ENCODE measurements around the gene PRKG1.
"Not testable (repeated sequence)": the region's sequence is repeated elsewhere in the genome, so short reads cannot be mapped to it uniquely, and the experiment has no call there.

The PRKG1 gene

GRCh38 chr10:51377932-51378599 is 303.8 kb downstream of the PRKG1 start:
- DNase-seq (ENCODE audit: low spot score): no peak

GRCh38 chr10:51382181-51382580 is 307.9 kb downstream of the PRKG1 start:
- DNase-seq (ENCODE audit: low spot score): no peak

GRCh38 chr10:51384971-51385370 is 310.7 kb downstream of the PRKG1 start:
- no peak for DNase-seq (ENCODE audit: low spot score)

GRCh38 chr10:51386248-51386885 is 312.1 kb downstream of the PRKG1 start:
- no peak for DNase-seq (ENCODE audit: low spot score)

GRCh38 chr10:51389415-51390321 is 315.4 kb downstream of the PRKG1 start:
- peak; percentile 84 for DNase-seq (ENCODE audit: low spot score)

GRCh38 chr10:51393006-51393405 is 318.7 kb downstream of the PRKG1 start:
- not testable (repeated sequence) for DNase-seq (ENCODE audit: low spot score)

- no peak for DNase-seq (ENCODE audit: low spot score)
Observed at GRCh38 chr10:51394039-51394438, 319.8 kb downstream of the PRKG1 start.

- peak; percentile 34 for DNase-seq (ENCODE audit: low spot score)
Observed at GRCh38 chr10:51397244-51397643, 323.0 kb downstream of the PRKG1 start.

GRCh38 chr10:51397695-51398094 is 323.4 kb downstream of the PRKG1 start:
- DNase-seq (ENCODE audit: low spot score): peak; percentile 78

- no peak for DNase-seq (ENCODE audit: low spot score)
Observed at GRCh38 chr10:51399840-51400239, 325.6 kb downstream of the PRKG1 start.

GRCh38 chr10:51400392-51401096 is 326.3 kb downstream of the PRKG1 start:
- no peak for DNase-seq (ENCODE audit: low spot score)

GRCh38 chr10:51403521-51403920 is 329.2 kb downstream of the PRKG1 start:
- no peak for DNase-seq (ENCODE audit: low spot score)

- no peak for DNase-seq (ENCODE audit: low spot score)
Observed at GRCh38 chr10:51405580-51406351, 331.5 kb downstream of the PRKG1 start.

GRCh38 chr10:51406581-51406980 is 332.3 kb downstream of the PRKG1 start:
- no peak for DNase-seq (ENCODE audit: low spot score)

- no peak for DNase-seq (ENCODE audit: low spot score)
Observed at GRCh38 chr10:51416494-51416893, 342.2 kb downstream of the PRKG1 start.

- DNase-seq (ENCODE audit: low spot score): no peak
Observed at GRCh38 chr10:51419196-51420093, 345.2 kb downstream of the PRKG1 start.

GRCh38 chr10:51421853-51422252 is 347.6 kb downstream of the PRKG1 start:
- no peak for DNase-seq (ENCODE audit: low spot score)

GRCh38 chr10:51422311-51423120 is 348.2 kb downstream of the PRKG1 start:
- peak; percentile 59 for DNase-seq (ENCODE audit: low spot score)

GRCh38 chr10:51423121-51423452 is 348.8 kb downstream of the PRKG1 start:
- no peak for DNase-seq (ENCODE audit: low spot score)

- no peak for DNase-seq (ENCODE audit: low spot score)
Observed at GRCh38 chr10:51425431-51425830, 351.1 kb downstream of the PRKG1 start.

All from LoVo (cell line).